ENCODE results near the gene HNRNPD. TPM values are rescaled to one million over a fixed set of nuclear protein-coding genes. Genes with fewer than 3 reads are reported as not detected.
"Not testable (repeated sequence)": the region's sequence is repeated elsewhere in the genome, so short reads cannot be mapped to it uniquely, and the experiment has no call there.

Gene HNRNPD
- total RNA-seq, 4 donors from 2014 or later, result 54.0 to 140 (median 60.4) TPM

- WGBS, 2 donors, result 75 to 93% methylated on average over 4 of the region's 4 CpGs
- no peak for DNase-seq (ENCODE audit: low spot score in 2 of 2)
- TF ChIP-seq, protein P1, sequence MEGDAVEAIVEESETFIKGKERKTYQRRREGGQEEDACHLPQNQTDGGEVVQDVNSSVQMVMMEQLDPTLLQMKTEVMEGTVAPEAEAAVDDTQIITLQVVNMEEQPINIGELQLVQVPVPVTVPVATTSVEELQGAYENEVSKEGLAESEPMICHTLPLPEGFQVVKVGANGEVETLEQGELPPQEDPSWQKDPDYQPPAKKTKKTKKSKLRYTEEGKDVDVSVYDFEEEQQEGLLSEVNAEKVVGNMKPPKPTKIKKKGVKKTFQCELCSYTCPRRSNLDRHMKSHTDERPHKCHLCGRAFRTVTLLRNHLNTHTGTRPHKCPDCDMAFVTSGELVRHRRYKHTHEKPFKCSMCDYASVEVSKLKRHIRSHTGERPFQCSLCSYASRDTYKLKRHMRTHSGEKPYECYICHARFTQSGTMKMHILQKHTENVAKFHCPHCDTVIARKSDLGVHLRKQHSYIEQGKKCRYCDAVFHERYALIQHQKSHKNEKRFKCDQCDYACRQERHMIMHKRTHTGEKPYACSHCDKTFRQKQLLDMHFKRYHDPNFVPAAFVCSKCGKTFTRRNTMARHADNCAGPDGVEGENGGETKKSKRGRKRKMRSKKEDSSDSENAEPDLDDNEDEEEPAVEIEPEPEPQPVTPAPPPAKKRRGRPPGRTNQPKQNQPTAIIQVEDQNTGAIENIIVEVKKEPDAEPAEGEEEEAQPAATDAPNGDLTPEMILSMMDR (IDR thresholded peaks at IDR 0.05), result no peak
- TF ChIP-seq POLR2A (IDR thresholded peaks at IDR 0.05), result no peak
- intact Hi-C loops (cut with DNase I; ENCODE audit: low total_unique reads), result no loop called here
- no peak overlapping the region for H3K4me3 ChIP-seq (ENCODE audit: low read depth, poor library complexity, severe bottlenecking)
These were observed 42.0 kb downstream of the HNRNPD start for GRCh38 chr4:82331814-82332213.

GRCh38 chr4:82320351-82320750 is 53.4 kb downstream of the HNRNPD start:
- intact Hi-C loops (cut with DNase I; ENCODE audit: low total_unique reads), result no loop called here
- no peak overlapping the region for H3K4me3 ChIP-seq (ENCODE audit: low read depth, poor library complexity, severe bottlenecking)
- WGBS, 2 donors, result 79 to 82% methylated on average over 4 of the region's 4 CpGs
- no peak for DNase-seq (ENCODE audit: low spot score in 2 of 2)
- TF ChIP-seq, protein P1 (IDR thresholded peaks at IDR 0.05), result no peak
- no peak for TF ChIP-seq POLR2A (IDR thresholded peaks at IDR 0.05)

GRCh38 chr4:82303063-82303462 is 70.7 kb downstream of the HNRNPD start:
- DNase-seq (ENCODE audit: low spot score in 2 of 2), result not testable (repeated sequence)

More at GRCh38 chr4:82303063-82303462, 70.7 kb downstream of the HNRNPD start:
- intact Hi-C loops (cut with DNase I; ENCODE audit: low total_unique reads); H3K4me3 ChIP-seq (ENCODE audit: low read depth, poor library complexity, severe bottlenecking): not testable (repeated sequence)
- 91 to 92% methylated on average over 13 of the region's 13 CpGs for WGBS, 2 donors

Other genes with a start within 250 kb of the HNRNPD start
- 100 to 1,000 TPM in 3 of 4 donors, 10 to 100 TPM in 1; 93.6 to 124 (median 107) TPM for gene HNRNPDL, start 56.5 kb upstream of the HNRNPD start, total RNA-seq
- gene ENOPH1, start 56.6 kb upstream of the HNRNPD start, total RNA-seq, result 10 to 100 TPM; 21.2 to 44.3 (median 34.6) TPM
- gene TMEM150C, start 188.0 kb upstream of the HNRNPD start, total RNA-seq, result 10 to 100 TPM in 1 of 4 donors, 1 to 10 TPM in 3; 3.4 to 15.5 (median 7.3) TPM

Data from lower leg skin (tissue), 4 donors.